MM.1S (cell line): ENCODE results near the gene BLOC1S2.

ENCODE experiments used
- EZH2 ChIP-seq: fragments of 300-600 bp; sonication (generic); optimal IDR thresholded peaks from 2 replicates; pipeline ENCODE3; 2017; ENCODE audit warnings: low read depth, mild to moderate bottlenecking, antibody characterized with exemption, low read length, mixed read lengths
- EZH2phosphoT487 ChIP-seq: fragments of 300-600 bp; sonication (generic); IDR thresholded peaks from 2 replicates; pipeline ENCODE4 v1.6.1; 2018; ENCODE audit warnings: antibody characterized with exemption, low read length
- TF ChIP-seq, protein P1 (sequence below): fragments of 300-600 bp; sonication (generic); IDR thresholded peaks from 2 replicates; pipeline ENCODE4 v1.5.1; 2016; ENCODE audit warnings: antibody characterized with exemption, low read length, mixed read lengths

DNA sequence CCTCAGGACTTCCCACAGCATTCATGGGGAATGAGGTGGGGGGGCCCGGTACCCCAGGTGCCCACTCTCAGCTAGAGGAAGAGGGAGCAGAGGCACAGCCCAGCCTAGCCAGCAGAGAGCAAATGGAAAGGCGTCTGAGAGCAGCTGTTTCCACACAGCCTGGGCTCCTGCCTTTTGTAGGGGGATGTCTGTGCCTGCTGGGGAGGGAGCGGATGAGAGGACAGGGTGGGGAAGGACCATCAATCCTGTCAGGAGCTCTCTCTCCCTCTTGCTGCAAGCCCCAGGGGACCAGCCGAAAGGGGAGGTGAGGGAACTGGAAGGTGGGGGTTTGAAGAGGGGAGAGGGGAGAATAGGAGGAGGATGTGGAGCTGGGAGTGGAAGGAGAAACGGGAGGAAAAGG lies 43.6 kb upstream of the BLOC1S2 start, which contains the start of gene PKD2L1:
- TF ChIP-seq, protein P1, sequence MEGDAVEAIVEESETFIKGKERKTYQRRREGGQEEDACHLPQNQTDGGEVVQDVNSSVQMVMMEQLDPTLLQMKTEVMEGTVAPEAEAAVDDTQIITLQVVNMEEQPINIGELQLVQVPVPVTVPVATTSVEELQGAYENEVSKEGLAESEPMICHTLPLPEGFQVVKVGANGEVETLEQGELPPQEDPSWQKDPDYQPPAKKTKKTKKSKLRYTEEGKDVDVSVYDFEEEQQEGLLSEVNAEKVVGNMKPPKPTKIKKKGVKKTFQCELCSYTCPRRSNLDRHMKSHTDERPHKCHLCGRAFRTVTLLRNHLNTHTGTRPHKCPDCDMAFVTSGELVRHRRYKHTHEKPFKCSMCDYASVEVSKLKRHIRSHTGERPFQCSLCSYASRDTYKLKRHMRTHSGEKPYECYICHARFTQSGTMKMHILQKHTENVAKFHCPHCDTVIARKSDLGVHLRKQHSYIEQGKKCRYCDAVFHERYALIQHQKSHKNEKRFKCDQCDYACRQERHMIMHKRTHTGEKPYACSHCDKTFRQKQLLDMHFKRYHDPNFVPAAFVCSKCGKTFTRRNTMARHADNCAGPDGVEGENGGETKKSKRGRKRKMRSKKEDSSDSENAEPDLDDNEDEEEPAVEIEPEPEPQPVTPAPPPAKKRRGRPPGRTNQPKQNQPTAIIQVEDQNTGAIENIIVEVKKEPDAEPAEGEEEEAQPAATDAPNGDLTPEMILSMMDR, result no peak
- TF ChIP-seq EZH2 (no peak), EZH2phosphoT487 (no peak)
